Esophagus squamous epithelium (tissue), 5 donors: ENCODE measurements around the gene ADIPOR1. TPM values are rescaled to one million over a fixed set of nuclear protein-coding genes. Genes with fewer than 3 reads are reported as not detected.

Experiments
- DNase-seq: peaks from one replicate; lab custom pipeline; 2025; lab: John Stamatoyannopoulos, UW
- H3K27ac ChIP-seq, 4 donors: fragments of 200-600 bp; sonication (generic); one replicate each; pipeline ENCODE4 v1.5.1; 2016 to 2019; ENCODE audit warnings: mild to moderate bottlenecking in 1 of 4
- H3K27me3 ChIP-seq, 4 donors: fragments of 200-600 bp; sonication (generic); 1 replicate in 3 of 4; 2 replicates in 1 of 4; pipeline versions ENCODE4 v1.5.1 to v1.6.0; 2017 to 2021; ENCODE audit warnings: antibody characterized with exemption in 1 of 4
- H3K36me3 ChIP-seq, 3 donors: fragments of 200-600 bp; sonication (generic); one replicate each; pipeline ENCODE4 v1.5.1; 2016 to 2019
- H3K4me1 ChIP-seq, 3 donors: fragments of 200-600 bp; sonication (generic); one replicate each; pipeline ENCODE4 v1.5.1; 2017 to 2019
- H3K4me3 ChIP-seq, 4 donors: fragments of 200-600 bp; sonication (generic); 1 replicate in 3 of 4; 2 replicates in 1 of 4; pipeline ENCODE4 v1.5.1; 2016 to 2019; ENCODE audit warnings: mild to moderate bottlenecking in 2 of 4, moderate library complexity in 1 of 4
- H3K9me3 ChIP-seq, 3 donors: fragments of 200-600 bp; sonication (generic); one replicate each; pipeline ENCODE4 v1.5.1; 2016 to 2019
- POLR2A ChIP-seq, 4 donors: fragments of 450-650 bp; IDR thresholded peaks; one replicate each; pipeline ENCODE4 v1.6.1; 2017; ENCODE audit warnings: antibody characterized with exemption in 4 of 4, mild to moderate bottlenecking in 4 of 4, moderate library complexity in 3 of 4
- WGBS, 2 donors: methylation state at CpG; one replicate each; pipeline ENCODE4 v1.1.5; 2018; 5-methylcytosine and 5-hydroxymethylcytosine counted together
- intact Hi-C: fragments of 100-400 bp; cut with DNase I; formaldehyde crosslinking; loops from one replicate; pipeline ENCODE4 v1.15.0; 2022
- small RNA-seq, 4 donors: library from RNA; depleted of rRNA; stranded (forward); fragments of <200 nt; gene quantifications; one replicate each; pipeline ENCODE3, GENCODE V24; 2016
- total RNA-seq, 4 donors: library from RNA; depleted of rRNA; stranded (reverse); fragments of >200 nt; gene quantifications; one replicate each; pipeline ENCODE4 v1.1.0, GENCODE V29; 2016
- TF ChIP-seq, protein P1 (sequence below), 6 experiments: fragments of 450-650 bp in 4 of 6; fragments of 200-600 bp in 2 of 6; sonication (generic) in 2 of 6; IDR thresholded peaks; one replicate each; pipeline ENCODE4 v1.5.1; 2016 to 2019; ENCODE audit warnings: antibody characterized with exemption in 6 of 6, mild to moderate bottlenecking in 4 of 6, moderate library complexity in 4 of 6
- donor health status: DM: yes; HTN: yes; CAD: no.

Gene ADIPOR1
- total RNA-seq, 4 donors from 2014 or later: 94.0 to 114 (median 107) TPM

DNA sequence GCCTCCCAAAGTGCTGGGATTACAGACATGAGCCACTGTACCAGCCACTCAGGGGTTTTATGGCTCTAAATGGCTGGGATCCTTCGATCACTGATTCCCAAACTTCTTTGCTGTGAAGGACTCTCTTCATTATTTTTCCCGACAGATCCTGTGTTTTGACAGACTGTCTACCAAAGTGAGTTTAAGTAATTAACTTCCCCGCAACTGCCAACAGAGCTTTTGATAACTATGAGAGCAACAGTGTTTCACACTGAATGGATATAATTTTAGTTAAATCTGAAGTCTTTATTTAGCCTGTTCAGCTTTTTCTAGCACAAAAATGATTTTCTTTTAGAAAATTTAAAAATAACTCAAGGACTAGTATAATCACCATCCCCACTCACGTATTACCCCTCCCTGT is 56.6 kb downstream of the ADIPOR1 start:
- no peak overlapping the region for H3K4me3 ChIP-seq
- H3K27me3 ChIP-seq: no peaks in the 10 kb centered on the region
- intact Hi-C loops: no loop called here
- H3K4me1 ChIP-seq: no peaks in the 10 kb centered on the region
- peaks cover 0 to 97% (median 18%) of the 10 kb centered on the region in 3 donors for H3K36me3 ChIP-seq
- H3K27ac ChIP-seq: no peak overlapping the region
- no peak for DNase-seq
- 89 to 97% methylated on average over 4 of the region's 4 CpGs for WGBS, 2 donors
- H3K9me3 ChIP-seq: no peaks in the 10 kb centered on the region
- no peak for TF ChIP-seq POLR2A (IDR thresholded peaks at IDR 0.05)
- TF ChIP-seq, protein P1, sequence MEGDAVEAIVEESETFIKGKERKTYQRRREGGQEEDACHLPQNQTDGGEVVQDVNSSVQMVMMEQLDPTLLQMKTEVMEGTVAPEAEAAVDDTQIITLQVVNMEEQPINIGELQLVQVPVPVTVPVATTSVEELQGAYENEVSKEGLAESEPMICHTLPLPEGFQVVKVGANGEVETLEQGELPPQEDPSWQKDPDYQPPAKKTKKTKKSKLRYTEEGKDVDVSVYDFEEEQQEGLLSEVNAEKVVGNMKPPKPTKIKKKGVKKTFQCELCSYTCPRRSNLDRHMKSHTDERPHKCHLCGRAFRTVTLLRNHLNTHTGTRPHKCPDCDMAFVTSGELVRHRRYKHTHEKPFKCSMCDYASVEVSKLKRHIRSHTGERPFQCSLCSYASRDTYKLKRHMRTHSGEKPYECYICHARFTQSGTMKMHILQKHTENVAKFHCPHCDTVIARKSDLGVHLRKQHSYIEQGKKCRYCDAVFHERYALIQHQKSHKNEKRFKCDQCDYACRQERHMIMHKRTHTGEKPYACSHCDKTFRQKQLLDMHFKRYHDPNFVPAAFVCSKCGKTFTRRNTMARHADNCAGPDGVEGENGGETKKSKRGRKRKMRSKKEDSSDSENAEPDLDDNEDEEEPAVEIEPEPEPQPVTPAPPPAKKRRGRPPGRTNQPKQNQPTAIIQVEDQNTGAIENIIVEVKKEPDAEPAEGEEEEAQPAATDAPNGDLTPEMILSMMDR (IDR thresholded peaks at IDR 0.05): no peak

DNA sequence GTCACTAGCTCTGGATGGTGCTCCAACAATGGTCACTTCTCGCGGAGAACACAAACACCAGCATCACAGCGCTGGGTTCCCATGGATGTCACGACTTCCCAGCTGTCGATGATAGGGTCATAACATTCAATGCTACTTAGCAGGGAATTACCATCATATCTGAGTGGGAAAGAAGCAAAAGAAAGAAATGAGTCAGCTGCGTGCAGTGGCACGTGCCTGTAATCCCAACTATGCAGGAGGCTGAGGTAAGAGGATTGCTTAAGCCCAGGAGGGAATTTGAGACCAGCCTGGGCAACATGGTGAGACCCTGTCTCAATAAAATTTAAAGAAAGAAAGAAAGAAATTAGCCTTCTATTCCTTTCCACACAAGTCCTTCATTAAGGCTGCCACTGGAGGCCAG is 65.6 kb downstream of the ADIPOR1 start:
- WGBS, 2 donors: 70% methylated on average over 6 to 7 of the region's 7 CpGs
- no peak for DNase-seq
- no peaks in the 10 kb centered on the region for H3K27me3 ChIP-seq
- intact Hi-C loops: no loop called here
- H3K4me1 ChIP-seq: peaks cover 10 to 14% (median 10%) of the 10 kb centered on the region in 3 donors
- no peaks in the 10 kb centered on the region for H3K9me3 ChIP-seq
- H3K27ac ChIP-seq: no peak overlapping the region
- peaks cover 21 to 72% (median 25%) of the 10 kb centered on the region in 3 donors for H3K36me3 ChIP-seq
- TF ChIP-seq POLR2A (IDR thresholded peaks at IDR 0.05): no peak
- TF ChIP-seq, protein P1 (IDR thresholded peaks at IDR 0.05): no peak
- no peak overlapping the region for H3K4me3 ChIP-seq

Small RNA genes within 50 kb of the gene (small RNA-seq; reads per million reads assigned to genes)
- 0 reads per million in 4 donors for gene RF00019

Other genes starting within 250 kb of the ADIPOR1 start
- not detected for gene SYT2, start 247.9 kb downstream of the ADIPOR1 start, total RNA-seq
- 10 to 100 TPM; 41.2 to 88.9 (median 60.3) TPM for gene KDM5B, start 149.9 kb downstream of the ADIPOR1 start, total RNA-seq
- 1 to 10 TPM in 2 of 4 donors, under 1 TPM in 2; 0.57 to 1.2 (median 1.1) TPM for gene PCAT6, start 147.4 kb downstream of the ADIPOR1 start, total RNA-seq
- 10 to 100 TPM in 2 of 4 donors, 1 to 10 TPM in 2; 4.9 to 10.4 (median 8.0) TPM for gene RABIF, start 69.2 kb downstream of the ADIPOR1 start, total RNA-seq
- gene KLHL12, start 31.1 kb downstream of the ADIPOR1 start, total RNA-seq: 10 to 100 TPM; 11.1 to 19.9 (median 14.1) TPM
- 100 to 1,000 TPM in 1 of 4 donors, 10 to 100 TPM in 3; 52.6 to 103 (median 73.1) TPM for gene CYB5R1, start 8.9 kb upstream of the ADIPOR1 start, total RNA-seq
- 10 to 100 TPM; 39.4 to 77.4 (median 66.5) TPM for gene TMEM183A, start 49.1 kb upstream of the ADIPOR1 start, total RNA-seq
- 1 to 10 TPM in 2 of 4 donors, under 1 TPM in 2; 0.35 to 1.7 (median 0.93) TPM for gene PPFIA4, start 68.2 kb upstream of the ADIPOR1 start, total RNA-seq
- gene MYOG, start 127.7 kb upstream of the ADIPOR1 start, total RNA-seq: not detected
- gene ADORA1, start 169.4 kb upstream of the ADIPOR1 start, total RNA-seq: 1 to 10 TPM in 1 of 4 donors, under 1 TPM in 2, not detected in 1; 0.64 to 1.7 (median 0.66) TPM
- gene MYBPH, start 217.5 kb upstream of the ADIPOR1 start, total RNA-seq: not detected
- 10 to 100 TPM in 2 of 4 donors, 1 to 10 TPM in 1, under 1 TPM in 1; 0.38 to 10.9 (median 9.1) TPM for gene CHI3L1, start 228.4 kb upstream of the ADIPOR1 start, total RNA-seq